RPMI8226 (cell line): ENCODE measurements around the gene GAL3ST1.

Source experiments
- DNase-seq: peaks from one replicate; pipeline ENCODE4 v3.0.0-alpha.2; 2015

GAL3ST1 gene

DNA sequence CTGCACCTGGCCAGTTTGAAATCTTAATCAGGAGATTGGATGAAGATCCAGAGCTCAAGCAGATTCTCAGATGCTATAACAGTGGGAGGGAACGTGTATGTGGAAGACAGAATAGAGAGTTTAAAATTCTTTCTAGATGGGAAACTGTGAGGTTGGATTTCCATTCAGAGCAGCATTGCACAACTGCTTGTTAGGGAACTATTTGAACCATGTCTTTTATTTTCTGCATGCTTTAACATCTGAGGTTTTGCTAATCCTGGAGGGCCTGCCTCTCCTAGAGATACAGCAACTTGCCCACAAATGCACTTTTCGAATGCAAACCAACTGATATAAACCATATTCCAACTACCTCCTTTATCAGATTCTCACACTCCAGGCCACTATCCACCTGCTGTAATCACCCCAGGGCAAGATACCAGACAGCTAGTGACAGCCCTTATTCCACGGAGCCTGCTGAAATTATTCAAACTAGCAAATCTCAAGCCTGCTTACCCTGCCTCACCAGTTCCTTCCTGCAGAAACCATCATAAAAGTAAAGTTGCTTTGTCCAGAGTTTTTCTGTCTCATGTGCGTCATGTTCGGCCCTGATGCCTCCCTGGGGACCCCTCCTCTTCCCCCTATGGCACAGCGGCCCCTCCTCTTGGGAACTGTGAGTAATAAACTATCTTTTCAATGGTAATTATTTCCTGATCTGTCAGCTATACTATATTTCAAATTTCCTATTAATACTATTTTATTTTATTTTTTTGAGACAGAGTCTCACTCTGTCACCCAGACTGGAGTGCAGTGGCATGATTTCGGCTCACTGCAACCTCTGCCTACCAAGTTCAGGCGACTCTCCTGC, 50.6 kb downstream of the GAL3ST1 start:
- DNase-seq, result no peak

DNA sequence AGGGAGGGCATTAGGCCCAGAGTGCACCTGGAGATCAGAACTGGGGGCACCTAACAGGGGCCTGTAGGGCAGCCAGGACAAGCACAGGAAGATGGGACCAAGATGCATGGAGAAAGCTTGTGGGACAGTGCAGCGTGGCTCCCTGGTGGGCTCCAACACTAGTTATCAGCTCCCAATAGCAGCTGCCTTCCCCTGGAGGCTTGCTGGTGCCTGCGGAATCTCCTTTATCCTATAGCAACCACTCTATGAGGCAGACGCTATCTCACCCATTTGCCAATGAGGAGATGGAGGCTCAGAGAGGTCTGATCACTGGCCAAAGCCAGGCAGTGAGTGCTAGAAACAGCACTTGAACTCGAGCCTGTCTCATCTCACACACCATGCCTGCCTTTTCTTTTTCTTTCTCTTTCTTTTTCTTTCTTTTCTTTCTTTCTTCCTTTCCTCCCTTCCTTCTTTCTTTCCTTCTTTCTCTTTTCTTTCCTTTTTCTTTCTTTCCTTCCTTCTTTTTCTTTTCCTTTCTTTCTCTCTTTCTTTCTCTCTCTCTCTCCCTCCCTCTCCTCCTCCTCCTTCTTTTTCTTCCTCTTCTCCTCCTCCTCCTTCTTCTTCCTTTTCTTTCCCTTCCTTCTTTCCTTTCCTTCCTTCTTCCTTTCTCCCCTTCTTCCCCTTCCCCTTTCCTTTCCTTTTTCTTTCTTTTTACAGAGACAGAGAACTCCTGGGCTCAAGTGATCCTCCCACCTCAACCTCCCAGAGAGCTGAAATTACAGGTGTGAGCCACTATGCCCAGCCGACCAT, 52.9 kb downstream of the GAL3ST1 start:
- no peak for DNase-seq

GRCh38 chr22:30519842-30520425, 54.5 kb downstream of the GAL3ST1 start:
- DNase-seq, result no peak

- DNase-seq, result no peak
Observed at GRCh38 chr22:30516731-30517130, 57.7 kb downstream of the GAL3ST1 start.

DNA sequence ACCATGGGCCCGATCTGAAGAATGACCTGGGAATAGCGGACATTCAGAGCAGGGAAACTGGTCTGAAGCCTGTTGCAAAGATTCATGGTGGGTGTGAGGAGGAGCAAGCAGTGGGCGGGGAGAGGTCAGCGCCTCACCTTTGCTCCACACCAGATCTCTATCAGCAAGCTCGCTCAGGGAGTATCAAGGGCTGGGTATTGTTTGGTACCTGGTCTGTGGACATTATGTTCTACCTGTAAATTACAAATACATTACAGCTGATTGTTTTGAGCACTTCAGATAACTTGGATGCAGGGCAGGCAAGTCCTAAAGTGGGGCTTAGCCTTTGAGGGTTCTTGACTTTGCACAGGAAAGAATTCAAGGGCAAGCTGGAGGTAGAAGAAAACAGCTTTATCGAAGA, 58.2 kb downstream of the GAL3ST1 start:
- DNase-seq, result no peak

DNA sequence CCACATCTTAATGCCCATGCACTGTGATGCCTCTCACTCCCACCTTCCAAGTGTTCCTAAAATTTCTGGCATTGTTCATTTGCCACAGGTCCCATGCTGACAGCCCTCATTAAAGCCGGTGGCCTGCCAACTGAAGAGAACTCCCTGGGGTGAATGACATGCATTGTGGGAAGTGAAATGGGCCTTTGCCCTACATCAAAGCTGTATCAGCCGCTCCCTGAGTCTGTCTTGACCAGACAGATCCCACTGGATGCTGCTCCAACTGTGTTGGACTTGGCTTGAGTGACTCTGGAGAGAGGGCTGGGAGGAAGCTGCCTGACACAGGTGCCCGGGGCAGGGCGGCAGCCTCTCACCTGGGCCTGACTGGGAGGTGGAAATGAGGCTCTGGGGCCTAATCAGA, 60.2 kb downstream of the GAL3ST1 start:
- DNase-seq, result no peak

GRCh38 chr22:30513462-30513861, 61.0 kb downstream of the GAL3ST1 start:
- no peak for DNase-seq

DNA sequence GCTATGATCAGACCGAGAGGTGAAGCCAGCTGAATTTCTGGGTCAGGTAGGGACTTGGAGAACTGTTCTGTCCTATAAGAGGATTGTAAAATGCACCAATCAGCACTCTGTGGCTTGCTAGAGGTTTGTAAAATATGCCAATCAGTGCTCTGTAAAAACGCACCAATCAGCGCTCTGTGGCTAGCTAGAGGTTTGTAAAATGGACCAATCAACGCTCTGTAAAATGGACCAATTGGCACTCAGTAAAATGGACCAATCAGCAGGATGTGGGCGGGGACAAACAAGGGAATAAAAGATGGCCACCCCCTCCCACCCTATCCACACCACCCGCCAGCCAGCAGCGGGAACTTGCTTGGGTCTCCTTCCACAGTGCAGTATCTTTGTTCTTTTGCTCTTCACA, 62.6 kb downstream of the GAL3ST1 start:
- no peak for DNase-seq

- DNase-seq, result no peak
Observed at GRCh38 chr22:30511109-30511508, 63.4 kb downstream of the GAL3ST1 start.

DNA sequence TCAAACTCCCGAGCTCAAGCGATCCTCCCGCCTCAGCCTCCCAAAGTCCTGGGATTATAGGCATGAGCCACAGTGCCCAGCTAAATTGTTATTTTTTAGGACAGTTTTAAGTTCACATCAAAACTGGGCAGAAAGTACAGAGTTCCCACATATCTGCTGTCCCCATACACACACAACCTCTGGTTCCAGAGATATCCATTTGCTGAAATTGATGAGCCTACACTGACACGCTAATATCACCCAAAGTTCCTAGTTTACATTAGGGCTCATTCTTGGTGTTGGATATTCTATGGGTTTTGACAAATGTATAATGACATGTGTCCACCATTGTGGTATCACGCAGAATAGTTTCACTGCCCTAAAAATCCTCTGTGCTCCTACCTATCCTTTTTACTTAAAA, 66.2 kb downstream of the GAL3ST1 start:
- DNase-seq, result no peak

- no peak for DNase-seq
Observed at GRCh38 chr22:30507670-30508069, 66.8 kb downstream of the GAL3ST1 start.

DNA sequence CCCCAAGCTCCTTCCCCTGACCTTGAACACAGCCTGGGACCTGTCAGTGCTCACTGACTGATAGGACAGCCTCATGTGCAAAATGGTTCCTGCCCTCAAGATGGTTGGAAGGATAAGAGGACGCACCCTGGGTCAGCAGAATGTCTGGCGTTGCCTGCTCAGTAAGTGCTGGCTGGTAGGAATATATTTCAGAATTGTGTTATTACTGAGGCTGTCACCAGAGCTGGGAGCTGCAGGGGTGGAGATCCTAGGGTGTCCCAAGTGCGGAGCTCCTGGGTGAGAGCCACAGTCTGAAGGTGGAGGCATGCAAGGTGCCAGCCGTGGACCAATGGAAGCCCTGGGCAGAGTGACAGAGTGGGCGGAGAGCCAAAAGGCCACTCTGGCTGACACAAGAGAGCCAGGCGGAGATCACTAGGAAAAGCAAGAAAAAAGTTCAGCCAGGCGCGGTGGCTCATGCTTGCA, 67.9 kb downstream of the GAL3ST1 start:
- no peak for DNase-seq
